ENCODE results near the gene PAPOLA. TPM values are rescaled to one million over a fixed set of nuclear protein-coding genes. Genes with fewer than 3 reads are reported as not detected.

The PAPOLA gene
- total RNA-seq, 1 experiment from 2014 or later = 207 TPM

- ChIA-PET CTCF (no interaction called here), POLR2A (no interaction called here)
- no peak overlapping the region for H3K27ac Mint-ChIP-seq (ENCODE audit: unreplicated experiment)
- H3K27me3 Mint-ChIP-seq (ENCODE audit: insufficient read depth, unreplicated experiment) = peaks cover 20% of the 10 kb centered on the region
- TF ChIP-seq CTCF (IDR thresholded peaks at IDR 0.05; ENCODE audit: insufficient read depth in 1 of 2, low read depth in 1 of 2, low read length in 1 of 2, severe bottlenecking in 1 of 2, unreplicated experiment in 1 of 2) = no peak
- no peaks in the 10 kb centered on the region for H3K4me1 Mint-ChIP-seq (ENCODE audit: low read depth, unreplicated experiment)
- BruUV-seq (replicated peaks) = no TSS peak
- no peaks in the 10 kb centered on the region for H3K9me3 ChIP-seq
- intact Hi-C loops (cut with micrococcal nuclease; ENCODE audit: unreplicated experiment) = no loop called here
- H3K36me3 Mint-ChIP-seq (ENCODE audit: insufficient read depth, unreplicated experiment) = no peaks in the 10 kb centered on the region
- no peaks in the 10 kb centered on the region for H3K36me3 ChIP-seq (ENCODE audit: control insufficient read depth, insufficient read depth, low read length)
- peaks cover 13% of the 10 kb centered on the region for H3K9me3 Mint-ChIP-seq (ENCODE audit: unreplicated experiment)
- H3K4me3 ChIP-seq (ENCODE audit: low read depth, low read length) = no peak overlapping the region
- H3K4me1 ChIP-seq = no peaks in the 10 kb centered on the region
- H3K4me3 Mint-ChIP-seq (ENCODE audit: unreplicated experiment) = no peak overlapping the region
- DNase-seq = no peak
- no peaks in the 10 kb centered on the region; the same call in 1 of the 2 replicates for H3K27me3 ChIP-seq (replicated peaks; ENCODE audit: control insufficient read depth, insufficient read depth, low read length)
These were observed 114.1 kb downstream of the PAPOLA start for GRCh38 chr14:96616161-96616721.

Other genes starting within 250 kb of the PAPOLA start
- 0.18 TPM in 1 of 2 replicates, not detected in the other for gene BDKRB1, start 246.2 kb upstream of the PAPOLA start, total RNA-seq (2022)
- gene ATG2B, start 139.0 kb upstream of the PAPOLA start, total RNA-seq (2022) = 16.6 and 19.4 TPM in 2 replicates
- 24.1 and 27.9 TPM in 2 replicates for gene GSKIP, start 138.9 kb upstream of the PAPOLA start, total RNA-seq (2022)
- 0.49 and 0.68 TPM in 2 replicates for gene AK7, start 110.3 kb upstream of the PAPOLA start, total RNA-seq (2022)

Data from Caco-2 (cell line).